ENCODE results near the gene EYA3.

- TF ChIP-seq CTCF (IDR thresholded peaks at IDR 0.05; ENCODE audit: low read depth, low read length, poor library complexity, severe bottlenecking) = no peak
- no peak for TF ChIP-seq EZH2phosphoT487 (IDR thresholded peaks at IDR 0.05; ENCODE audit: borderline replicate concordance, low read length)
Observed at GRCh38 chr1:28104866-28105467, 16.6 kb upstream of the EYA3 start.

All from DOHH2 (cell line).